Middle frontal gyrus (tissue), 1 donor: ENCODE results near the gene DOCK9.
"Not testable (repeated sequence)": the region's sequence is repeated elsewhere in the genome, so short reads cannot be mapped to it uniquely, and the experiment has no call there.

Experiments used
- DNase-seq: peaks from one replicate; pipeline ENCODE4 v3.0.0-alpha.2; 2015; ENCODE audit warnings: low spot score; ENCODE audit errors: extremely low spot score

The DOCK9 gene

GRCh38 chr13:98827449-98827848 is 150.4 kb downstream of the DOCK9 start:
- no peak for DNase-seq

- DNase-seq = no peak
These were observed 151.7 kb downstream of the DOCK9 start for GRCh38 chr13:98826146-98826545.

- DNase-seq = no peak
These were observed 152.2 kb downstream of the DOCK9 start for GRCh38 chr13:98825659-98826058.

GRCh38 chr13:98824376-98825160 is 153.3 kb downstream of the DOCK9 start:
- no peak for DNase-seq

GRCh38 chr13:98823442-98823841 is 154.4 kb downstream of the DOCK9 start:
- no peak for DNase-seq

GRCh38 chr13:98822225-98822606 is 155.6 kb downstream of the DOCK9 start:
- DNase-seq = no peak

GRCh38 chr13:98821372-98822224 is 156.3 kb downstream of the DOCK9 start:
- DNase-seq = no peak

- no peak for DNase-seq
These were observed 157.0 kb downstream of the DOCK9 start for GRCh38 chr13:98820744-98821371.

- no peak for DNase-seq
These were observed 157.6 kb downstream of the DOCK9 start for GRCh38 chr13:98820300-98820699.

GRCh38 chr13:98819382-98820010 is 158.4 kb downstream of the DOCK9 start:
- DNase-seq = no peak

GRCh38 chr13:98816406-98816805 is 161.5 kb downstream of the DOCK9 start:
- DNase-seq = no peak

- no peak for DNase-seq
These were observed 163.9 kb downstream of the DOCK9 start for GRCh38 chr13:98813993-98814392.

GRCh38 chr13:98812186-98812790 is 165.6 kb downstream of the DOCK9 start:
- DNase-seq = not testable (repeated sequence)

- DNase-seq = no peak
These were observed 167.1 kb downstream of the DOCK9 start for GRCh38 chr13:98810746-98811145.

- no peak for DNase-seq
These were observed 168.5 kb downstream of the DOCK9 start for GRCh38 chr13:98809345-98809777.

GRCh38 chr13:98807774-98808173 is 170.1 kb downstream of the DOCK9 start:
- no peak for DNase-seq

- DNase-seq = no peak
These were observed 173.5 kb downstream of the DOCK9 start for GRCh38 chr13:98804336-98804855.

GRCh38 chr13:98803921-98804320 is 173.9 kb downstream of the DOCK9 start:
- DNase-seq = no peak

GRCh38 chr13:98803111-98803561 is 174.7 kb downstream of the DOCK9 start:
- DNase-seq = no peak

- DNase-seq = no peak
These were observed 175.3 kb downstream of the DOCK9 start for GRCh38 chr13:98802559-98802958.
